Stimulated activated naive CD8-positive, alpha-beta T cell treated with anti-CD3 and anti-CD28 coated beads, Interleukin-15, amount 100 ng/mL, for 72 hours (primary cell): ENCODE data around the gene P4HTM.
A peak's percentile ranks its signal among the peaks of the same experiment; 100 is the strongest.

Experiments used
- ATAC-seq: fragments of 150-1000 bp; cut with Tn5 transposase; 2 replicates; pipeline ENCODE4 v1.10.0; 2021; ENCODE audit warnings: mild to moderate bottlenecking, moderate library complexity
- DNase-seq, 2 donors: peaks; one replicate each; pipeline ENCODE4 v3.0.0; 2021 to 2022
- H3K27ac Mint-ChIP-seq, 2 donors: one replicate each; pipeline ENCODE4 v1.8.0; 2022; ENCODE audit warnings: mild to moderate bottlenecking in 2 of 2, mixed read lengths in 2 of 2, moderate library complexity in 2 of 2
- H3K27me3 Mint-ChIP-seq: one replicate; pipeline ENCODE4 v1.8.0; 2022; ENCODE audit warnings: mixed read lengths
- H3K4me1 Mint-ChIP-seq: one replicate; pipeline ENCODE4 v1.8.0; 2022; ENCODE audit warnings: mild to moderate bottlenecking, mixed read lengths
- H3K4me3 Mint-ChIP-seq, 2 donors: one replicate each; pipeline ENCODE4 v1.8.0; 2022; ENCODE audit warnings: mild to moderate bottlenecking in 2 of 2, mixed read lengths in 2 of 2, moderate library complexity in 1 of 2
- H3K9me3 Mint-ChIP-seq, 2 donors: one replicate each; pipeline ENCODE4 v1.8.0; 2022; ENCODE audit warnings: mixed read lengths in 2 of 2

P4HTM gene

DNA sequence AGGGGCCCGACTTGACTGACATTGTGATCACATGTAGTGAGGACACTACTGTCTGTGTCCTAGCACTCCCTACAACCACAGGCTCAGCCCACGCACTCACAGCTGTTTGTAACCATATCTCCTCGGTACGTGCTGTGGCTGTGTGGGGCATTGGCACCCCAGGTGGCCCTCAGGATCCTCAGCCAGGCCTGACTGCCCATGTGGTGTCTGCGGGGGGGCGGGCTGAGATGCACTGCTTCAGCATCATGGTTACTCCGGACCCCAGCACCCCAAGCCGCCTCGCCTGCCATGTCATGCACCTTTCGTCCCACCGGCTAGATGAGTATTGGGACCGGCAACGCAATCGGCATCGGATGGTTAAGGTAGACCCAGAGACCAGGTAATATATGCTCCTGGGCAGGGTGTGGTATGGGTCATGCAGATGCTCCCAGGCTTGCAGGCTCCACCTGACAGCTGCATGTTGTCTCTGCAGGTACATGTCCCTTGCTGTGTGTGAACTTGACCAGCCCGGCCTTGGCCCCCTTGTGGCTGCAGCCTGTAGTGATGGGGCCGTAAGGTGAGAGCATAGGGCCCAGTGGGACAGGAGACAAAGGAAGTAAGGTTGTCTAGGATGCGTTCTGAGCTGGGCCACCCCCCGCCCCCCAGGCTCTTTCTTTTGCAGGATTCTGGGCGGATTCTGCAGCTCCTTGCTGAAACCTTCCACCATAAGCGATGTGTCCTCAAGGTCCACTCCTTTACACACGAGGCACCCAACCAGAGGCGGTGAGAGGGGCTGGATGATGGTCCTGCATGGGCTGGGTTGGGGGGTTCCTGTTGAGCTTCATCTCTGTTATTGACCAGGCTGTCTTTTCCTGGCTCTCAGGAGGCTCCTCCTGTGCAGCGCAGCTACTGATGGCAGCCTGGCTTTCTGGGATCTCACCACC, 24.0 kb downstream of the P4HTM start:
- peak; percentile 57 for ATAC-seq
- peak; percentile 46 to 55 for DNase-seq
- Mint-ChIP-seq H3K27ac (peak overlapping the region in 1 of 2 donors; percentile 80), H3K27me3 (no peaks in the 10 kb centered on the region), H3K9me3 (no peaks in the 10 kb centered on the region), H3K4me1 (peaks cover 50% of the 10 kb centered on the region), H3K4me3 (no peak overlapping the region)

GRCh38 chr3:49015072-49015471, 25.0 kb downstream of the P4HTM start:
- Mint-ChIP-seq H3K4me3 (no peak overlapping the region), H3K27ac (peak overlapping the region in 1 of 2 donors; percentile 96), H3K27me3 (no peaks in the 10 kb centered on the region), H3K9me3 (no peaks in the 10 kb centered on the region), H3K4me1 (peaks cover 52% of the 10 kb centered on the region)
- no peak for DNase-seq
- no peak for ATAC-seq

DNA sequence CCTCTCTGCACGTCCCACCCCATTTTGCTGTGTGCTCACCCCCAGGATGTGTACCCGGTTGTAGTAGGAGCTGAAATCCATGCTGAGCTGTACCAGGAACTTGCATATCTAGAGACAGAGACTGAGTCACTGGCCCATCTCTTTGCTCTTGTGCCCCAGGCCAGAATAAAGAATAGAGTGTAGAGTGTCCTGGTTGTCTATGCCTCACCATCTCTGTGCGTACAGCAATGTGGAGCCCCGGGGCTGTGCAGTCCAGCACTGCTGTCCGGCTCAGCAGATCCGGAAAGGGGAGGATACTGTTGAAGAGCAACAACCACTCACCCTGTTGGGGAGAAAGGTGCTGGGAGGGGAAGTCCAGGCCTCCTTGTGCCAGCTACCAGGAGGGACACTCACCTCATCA, 25.7 kb downstream of the P4HTM start:
- ATAC-seq: no peak
- Mint-ChIP-seq H3K4me3 (no peak overlapping the region), H3K27ac (no peak overlapping the region), H3K4me1 (peaks cover 55% of the 10 kb centered on the region), H3K27me3 (no peaks in the 10 kb centered on the region), H3K9me3 (no peaks in the 10 kb centered on the region)
- DNase-seq: no peak

GRCh38 chr3:49016414-49017228, 26.6 kb downstream of the P4HTM start:
- Mint-ChIP-seq H3K4me3 (no peak overlapping the region), H3K27ac (no peak overlapping the region), H3K4me1 (peaks cover 55% of the 10 kb centered on the region), H3K27me3 (no peaks in the 10 kb centered on the region), H3K9me3 (no peaks in the 10 kb centered on the region)
- ATAC-seq (no peak), DNase-seq (no peak)

- DNase-seq (no peak), ATAC-seq (no peak)
- H3K9me3 Mint-ChIP-seq: no peaks in the 10 kb centered on the region
- peak overlapping the region; percentile 98 for H3K4me3 Mint-ChIP-seq
- H3K27me3 Mint-ChIP-seq: no peaks in the 10 kb centered on the region
- H3K27ac Mint-ChIP-seq: peak overlapping the region in 1 of 2 donors; percentile 56
- H3K4me1 Mint-ChIP-seq: peaks cover 47% of the 10 kb centered on the region
Observed at GRCh38 chr3:49017229-49017970, 27.4 kb downstream of the P4HTM start.

GRCh38 chr3:49017971-49018706, 28.1 kb downstream of the P4HTM start, which contains the start of gene DALRD3:
DALRD3 (minus strand) TSS chr3:49018580; CDS start chr3:49018564, 16 bp downstream.
- DNase-seq (peak; percentile 67 to 71), ATAC-seq (peak; percentile 10)
- no peaks in the 10 kb centered on the region for H3K9me3 Mint-ChIP-seq
- no peaks in the 10 kb centered on the region for H3K27me3 Mint-ChIP-seq
- H3K27ac Mint-ChIP-seq: peak within 1 kb of the TSS; percentile 59 to 86
- peaks cover 47% of the 10 kb centered on the region for H3K4me1 Mint-ChIP-seq
- H3K4me3 Mint-ChIP-seq: peak within 1 kb of the TSS; percentile 98

GRCh38 chr3:49018707-49019006, 28.6 kb downstream of the P4HTM start:
- Mint-ChIP-seq H3K4me3 (peak overlapping the region; percentile 98), H3K9me3 (no peaks in the 10 kb centered on the region), H3K27ac (peak overlapping the region; percentile 59 to 86), H3K27me3 (no peaks in the 10 kb centered on the region), H3K4me1 (peaks cover 47% of the 10 kb centered on the region)
- no peak for DNase-seq
- no peak for ATAC-seq

DNA sequence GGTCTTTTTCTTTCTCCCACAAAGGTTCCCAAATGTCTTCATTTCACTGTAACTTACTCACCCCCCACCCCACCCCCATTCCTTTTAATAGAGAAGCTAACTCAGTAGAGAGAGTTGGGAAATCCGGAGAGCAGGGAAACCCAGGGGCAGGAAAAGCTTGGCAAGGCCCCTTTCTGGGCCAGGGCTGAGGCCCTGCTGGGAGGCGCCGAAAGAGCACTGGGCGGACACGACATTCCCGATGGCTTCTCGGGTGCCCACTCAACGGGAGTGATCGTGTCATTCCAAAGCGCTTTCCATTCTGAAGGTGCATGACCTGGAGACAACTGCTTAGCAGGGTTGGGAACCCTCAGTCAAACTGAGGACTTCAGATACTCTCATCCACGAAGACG, 29.9 kb downstream of the P4HTM start:
- Mint-ChIP-seq H3K9me3 (no peaks in the 10 kb centered on the region), H3K4me1 (peaks cover 55% of the 10 kb centered on the region), H3K4me3 (peak overlapping the region; percentile 98), H3K27me3 (no peaks in the 10 kb centered on the region), H3K27ac (peak overlapping the region; percentile 95 to 100)
- ATAC-seq (no peak), DNase-seq (no peak)

- DNase-seq (peak; percentile 41 to 57), ATAC-seq (no peak)
- H3K27ac Mint-ChIP-seq: peak overlapping the region; percentile 95 to 100
- no peaks in the 10 kb centered on the region for H3K9me3 Mint-ChIP-seq
- H3K4me1 Mint-ChIP-seq: peaks cover 62% of the 10 kb centered on the region
- peak overlapping the region; percentile 98 for H3K4me3 Mint-ChIP-seq
- no peaks in the 10 kb centered on the region for H3K27me3 Mint-ChIP-seq
Observed at GRCh38 chr3:49020330-49021212, 30.5 kb downstream of the P4HTM start.

- Mint-ChIP-seq H3K27ac (peak overlapping the region; percentile 98 to 100), H3K4me3 (peak overlapping the region; percentile 98), H3K4me1 (peaks cover 69% of the 10 kb centered on the region), H3K27me3 (no peaks in the 10 kb centered on the region), H3K9me3 (no peaks in the 10 kb centered on the region)
- ATAC-seq (peak; percentile 76), DNase-seq (peak; percentile 98 to 99)
Observed at GRCh38 chr3:49021213-49021812, 31.3 kb downstream of the P4HTM start.

GRCh38 chr3:49021813-49022687, 32.0 kb downstream of the P4HTM start, which contains the start of gene NDUFAF3:
NDUFAF3 (plus strand) TSS chr3:49022121; CDS start chr3:49022145, 24 bp downstream.
- Mint-ChIP-seq H3K9me3 (no peaks in the 10 kb centered on the region), H3K4me3 (peak within 1 kb of the TSS; percentile 98), H3K27me3 (no peaks in the 10 kb centered on the region), H3K4me1 (peaks cover 72% of the 10 kb centered on the region), H3K27ac (peak within 1 kb of the TSS; percentile 99 to 100)
- ATAC-seq (peak; percentile 85), DNase-seq (peak; percentile 96 to 97)

DNA sequence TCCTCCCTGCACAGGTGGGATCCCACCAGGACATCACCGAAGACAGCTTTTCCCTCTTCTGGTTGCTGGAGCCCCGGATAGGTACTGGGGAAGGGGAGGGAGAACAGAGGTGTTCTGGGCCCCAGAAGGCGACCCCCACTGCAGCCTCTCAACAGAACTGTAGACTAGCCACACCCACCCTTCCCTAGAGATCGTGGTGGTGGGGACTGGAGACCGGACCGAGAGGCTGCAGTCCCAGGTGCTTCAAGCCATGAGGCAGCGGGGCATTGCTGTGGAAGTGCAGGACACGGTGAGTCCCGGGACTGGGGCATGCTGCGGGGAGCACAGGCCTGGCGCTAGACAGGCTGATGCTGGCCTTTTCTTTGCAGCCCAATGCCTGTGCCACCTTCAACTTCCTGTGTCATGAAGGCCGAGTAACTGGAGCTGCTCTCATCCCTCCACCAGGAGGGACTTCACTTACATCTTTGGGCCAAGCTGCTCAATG, 32.7 kb downstream of the P4HTM start:
- Mint-ChIP-seq H3K27ac (peak overlapping the region; percentile 99 to 100), H3K9me3 (no peaks in the 10 kb centered on the region), H3K4me3 (peak overlapping the region; percentile 98), H3K4me1 (peaks cover 72% of the 10 kb centered on the region), H3K27me3 (no peaks in the 10 kb centered on the region)
- no peak for ATAC-seq
- DNase-seq: no peak

DNA sequence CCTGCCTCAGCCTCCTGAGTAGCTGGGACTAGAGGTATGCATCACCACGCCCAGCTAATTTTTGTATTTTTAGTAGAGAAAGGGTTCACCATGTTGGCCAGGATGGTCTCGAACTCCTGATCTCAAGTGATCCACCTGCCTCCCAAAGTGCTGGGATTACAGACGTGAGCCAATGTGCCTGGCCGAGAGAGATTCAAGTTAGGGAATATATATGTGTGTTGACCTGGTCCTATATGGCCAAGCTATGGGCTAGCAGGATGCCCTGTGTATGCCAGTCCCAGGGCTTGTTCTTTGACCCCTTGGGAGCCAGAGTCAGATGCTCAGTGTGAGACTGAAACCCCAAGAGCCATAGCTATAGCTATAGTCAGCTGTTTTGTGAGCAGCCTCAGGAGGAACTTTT, 33.7 kb downstream of the P4HTM start:
- H3K4me3 Mint-ChIP-seq: peak overlapping the region; percentile 98
- H3K27ac Mint-ChIP-seq: no peak overlapping the region
- DNase-seq: no peak
- no peaks in the 10 kb centered on the region for H3K9me3 Mint-ChIP-seq
- H3K27me3 Mint-ChIP-seq: no peaks in the 10 kb centered on the region
- H3K4me1 Mint-ChIP-seq: peaks cover 80% of the 10 kb centered on the region
- ATAC-seq: no peak
